ENCODE results near the gene KLHDC4. TPM values are rescaled to one million over a fixed set of nuclear protein-coding genes. Genes with fewer than 3 reads are reported as not detected.

The KLHDC4 gene
- total RNA-seq, 1 experiment from 2014 or later: 36.3 TPM

GRCh38 chr16:87757841-87758426 is 7.9 kb downstream of the KLHDC4 start:
- H3K9ac ChIP-seq (ENCODE audit: low read length): no peak overlapping the region
- H3K79me2 ChIP-seq (ENCODE audit: low read length): peaks cover 29% of the 10 kb centered on the region
- CTCF ChIA-PET: interaction anchor here (0.8 kb wide), 1 partner anchor 12 kb away, joined by 7 read pairs; no protein-coding TSS in a partner anchor
- BruUV-seq (replicated peaks): no TSS peak
- POLR2A ChIA-PET (ENCODE audit: unreplicated experiment): interaction anchor here (0.7 kb wide), 2 partner anchors 8 to 363 kb away, joined by 4 read pairs; partner anchors contain the start of gene KLHDC4
- H4K20me1 ChIP-seq (ENCODE audit: low read length): no peaks in the 10 kb centered on the region
- H3K4me2 ChIP-seq (ENCODE audit: low read length): peak overlapping the region; percentile 12; the same call in 1 of the 2 replicates
- no peaks in the 10 kb centered on the region for H3K9me3 ChIP-seq (ENCODE audit: low read length)
- H3K4me3 ChIP-seq (ENCODE audit: low read length): no peak overlapping the region
- no peaks in the 10 kb centered on the region; the same call in 1 of the 2 replicates for H3K36me3 ChIP-seq (ENCODE audit: low read depth, low read length)
- no peaks in the 10 kb centered on the region for H3K9me2 ChIP-seq (replicated peaks; ENCODE audit: low read length)
- no peaks in the 10 kb centered on the region for H3F3A ChIP-seq (ENCODE audit: low read length, unreplicated experiment)
- no peaks in the 10 kb centered on the region for H3K27me3 ChIP-seq (ENCODE audit: low read length)
- TF ChIP-seq EZH2 (IDR thresholded peaks at IDR 0.05; ENCODE audit: low read length, unreplicated experiment): no peak
- TF ChIP-seq EZH2phosphoT487 (IDR thresholded peaks at IDR 0.05; ENCODE audit: borderline replicate concordance, low read length): no peak
- TF ChIP-seq CTCF (conservative IDR thresholded peaks at IDR 0.05; ENCODE audit: low read depth, low read length): no peak
- ATAC-seq: peak; percentile 70
- no peak overlapping the region for H2AFZ ChIP-seq (ENCODE audit: low read length)
- H3K27ac ChIP-seq (ENCODE audit: low read length): peak overlapping the region; percentile 61
- peak; percentile 71 for DNase-seq
- intact Hi-C loops (cut with micrococcal nuclease): no loop called here
- peaks cover 7% of the 10 kb centered on the region for H3K4me1 ChIP-seq (ENCODE audit: insufficient read depth, low read length)

GRCh38 chr16:87754535-87754934 is 11.3 kb downstream of the KLHDC4 start:
- no peak overlapping the region for H2AFZ ChIP-seq (ENCODE audit: low read length)
- H3K36me3 ChIP-seq (ENCODE audit: low read depth, low read length): no peaks in the 10 kb centered on the region; the same call in 1 of the 2 replicates
- H3K9ac ChIP-seq (ENCODE audit: low read length): no peak overlapping the region
- H3K4me3 ChIP-seq (ENCODE audit: low read length): no peak overlapping the region
- DNase-seq: no peak
- CTCF ChIA-PET: no interaction called here
- BruUV-seq (replicated peaks): no TSS peak
- ATAC-seq: no peak
- H3K27ac ChIP-seq (ENCODE audit: low read length): no peak overlapping the region
- no peaks in the 10 kb centered on the region for H3K27me3 ChIP-seq (ENCODE audit: low read length)
- no peaks in the 10 kb centered on the region for H3K9me2 ChIP-seq (replicated peaks; ENCODE audit: low read length)
- peaks cover 7% of the 10 kb centered on the region for H3K4me1 ChIP-seq (ENCODE audit: insufficient read depth, low read length)
- TF ChIP-seq EZH2 (IDR thresholded peaks at IDR 0.05; ENCODE audit: low read length, unreplicated experiment): no peak
- no peak for TF ChIP-seq CTCF (conservative IDR thresholded peaks at IDR 0.05; ENCODE audit: low read depth, low read length)
- TF ChIP-seq EZH2phosphoT487 (IDR thresholded peaks at IDR 0.05; ENCODE audit: borderline replicate concordance, low read length): no peak
- POLR2A ChIA-PET (ENCODE audit: unreplicated experiment): no interaction called here
- intact Hi-C loops (cut with micrococcal nuclease): no loop called here
- H3K79me2 ChIP-seq (ENCODE audit: low read length): peaks cover 8% of the 10 kb centered on the region; the same call in 1 of the 2 replicates
- H3K4me2 ChIP-seq (ENCODE audit: low read length): no peak overlapping the region
- H3K9me3 ChIP-seq (ENCODE audit: low read length): no peaks in the 10 kb centered on the region
- no peaks in the 10 kb centered on the region for H3F3A ChIP-seq (ENCODE audit: low read length, unreplicated experiment)
- no peaks in the 10 kb centered on the region for H4K20me1 ChIP-seq (ENCODE audit: low read length)
